ENCODE data around the gene UNC45B. TPM values are rescaled to one million over a fixed set of nuclear protein-coding genes. Genes with fewer than 3 reads are reported as not detected.

Gene UNC45B
- total and polyA plus RNA-seq, 2 of the 13 experiments (the other 11 are each of a cell fraction or from before 2014, with no cell fraction given): 0.01 TPM; not detected in 1

DNA sequence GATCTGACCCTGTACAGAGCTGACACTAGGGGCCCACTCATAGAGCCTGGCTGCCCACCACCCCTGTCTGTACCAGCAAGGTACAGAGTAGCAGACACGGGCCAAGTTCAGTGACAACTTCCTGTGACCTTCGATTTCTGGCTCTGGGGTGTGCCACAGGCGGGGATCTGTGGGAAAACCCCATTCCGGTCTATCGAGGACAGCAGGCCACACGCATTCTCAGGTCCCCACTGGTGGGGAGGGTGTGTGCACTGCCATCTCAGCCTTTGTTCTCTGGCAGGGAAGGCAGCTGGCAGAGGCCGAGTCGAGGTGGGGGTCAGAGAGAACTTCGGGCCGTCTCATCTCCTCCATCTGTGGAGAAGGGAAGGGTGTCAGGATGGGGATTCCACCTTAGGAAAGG lies 15.5 kb upstream of the UNC45B start:
- 95% methylated on average over 7 of the region's 10 CpGs for WGBS (ENCODE audit: low lambda C conversion rate)
- no peak overlapping the region for H3K27ac ChIP-seq (ENCODE audit: extremely low read length, insufficient read depth, low read length)
- ChIA-PET POLR2A (no interaction called here), CTCF (ENCODE audit: low intra/inter-chr PET ratio, low total read pairs) (no interaction called here)
- H2AFZ ChIP-seq (ENCODE audit: low read length): no peak overlapping the region
- no peak for FAIRE-seq
- no peaks in the 10 kb centered on the region for H4K20me1 ChIP-seq (ENCODE audit: insufficient read depth, low read length)
- in situ Hi-C loops (cut with HindIII; ENCODE audit: extremely low pct_ligation_motif_present, low pct_unique_long_range_greater_than_20kb): no loop called here
- no peak for ATAC-seq
- no peak overlapping the region for H3K4me2 ChIP-seq (ENCODE audit: low read depth, low read length)
- intact Hi-C loops (cut with micrococcal nuclease; ENCODE audit: unreplicated experiment): no loop called here
- H3K9me3 ChIP-seq (ENCODE audit: low read length): no peaks in the 10 kb centered on the region
- H3K4me3 ChIP-seq (replicated peaks in 1 of 3; ENCODE audit: insufficient read depth in 1 of 3, low read depth in 2 of 3, low read length in 3 of 3): no peak overlapping the region
- TF ChIP-seq ZNF335 (CRISPR knock-in tag; IDR thresholded peaks at IDR 0.05) (no peak), ZNF709 (CRISPR knock-in tag; IDR thresholded peaks at IDR 0.05) (no peak), RFX5 (IDR thresholded peaks at IDR 0.05; ENCODE audit: low read depth, low read length) (no peak), NFIB (CRISPR knock-in tag; IDR thresholded peaks at IDR 0.05; ENCODE audit: borderline replicate concordance) (no peak), ATM (IDR thresholded peaks at IDR 0.05; ENCODE audit: borderline replicate concordance) (no peak), POLR2A (IDR thresholded peaks at IDR 0.05; ENCODE audit: insufficient read depth in 1 of 2, low read depth in 2 of 2, low read length in 2 of 2) (no peak), KDM2A (CRISPR knock-in tag; IDR thresholded peaks at IDR 0.05; ENCODE audit: borderline replicate concordance, low read depth) (no peak)
- H3K4me1 ChIP-seq (ENCODE audit: insufficient read depth, low read length): no peaks in the 10 kb centered on the region
- H3K36me3 ChIP-seq (replicated peaks in 1 of 2; ENCODE audit: control insufficient read depth in 1 of 2, insufficient read depth in 2 of 2, low read length in 2 of 2): peaks cover 21 to 56% of the 10 kb centered on the region in 2 experiments
- no peak overlapping the region for H3K9ac ChIP-seq (ENCODE audit: insufficient read depth, low read depth, low read length)
- no TSS peak for BruUV-seq (replicated peaks)
- H3K79me2 ChIP-seq (ENCODE audit: insufficient read depth, low read length): no peaks in the 10 kb centered on the region
- no peaks in the 10 kb centered on the region for H3K27me3 ChIP-seq (ENCODE audit: control insufficient read depth in 1 of 2, insufficient read depth in 2 of 2, low read length in 2 of 2)
- DNase-seq (ENCODE audit: low spot score): no peak

DNA sequence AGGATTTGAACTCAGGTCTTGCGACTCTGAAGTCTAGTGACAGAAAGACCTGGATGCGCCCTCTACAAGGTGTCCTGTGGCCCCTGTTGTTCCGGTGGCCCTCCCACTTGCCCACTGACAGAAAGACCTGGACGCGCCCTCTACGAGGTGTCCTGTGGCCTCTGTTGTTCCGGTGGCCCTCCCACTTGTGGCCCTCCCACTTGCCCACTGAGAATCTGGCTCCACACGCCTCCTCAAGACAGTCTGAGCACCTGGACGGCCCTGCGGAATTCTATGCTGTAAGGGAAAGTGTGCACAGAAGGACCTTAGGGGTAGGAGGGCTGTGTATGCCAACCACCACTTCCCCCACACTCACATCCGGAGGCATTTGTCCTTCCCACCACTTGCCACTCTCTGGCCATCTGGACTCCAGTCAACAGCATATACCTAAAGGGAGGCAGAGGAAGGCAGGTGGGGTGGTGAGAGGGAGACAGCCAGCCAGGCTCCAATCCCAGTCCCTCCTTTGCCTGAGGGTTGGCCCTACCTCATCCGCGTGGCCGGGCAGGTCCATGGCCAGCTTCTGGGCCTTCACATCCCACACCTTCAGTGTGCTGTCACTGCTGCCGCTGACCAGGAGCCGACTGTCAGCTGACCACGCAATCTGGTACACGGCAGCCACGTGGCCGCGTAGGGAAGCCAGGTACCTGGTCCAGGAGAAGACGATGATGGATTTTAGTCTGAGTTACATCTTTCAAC lies 14.6 kb upstream of the UNC45B start:
- in situ Hi-C loops (cut with HindIII; ENCODE audit: extremely low pct_ligation_motif_present, low pct_unique_long_range_greater_than_20kb) (no loop called here), intact Hi-C loops (cut with micrococcal nuclease; ENCODE audit: unreplicated experiment) (no loop called here)
- H3K27me3 ChIP-seq (ENCODE audit: control insufficient read depth in 1 of 2, insufficient read depth in 2 of 2, low read length in 2 of 2): no peaks in the 10 kb centered on the region
- BruUV-seq (replicated peaks): no TSS peak
- ChIA-PET CTCF (ENCODE audit: low intra/inter-chr PET ratio, low total read pairs) (no interaction called here), POLR2A (no interaction called here)
- WGBS (ENCODE audit: low lambda C conversion rate): 99% methylated on average over 19 of the region's 22 CpGs
- H3K9me3 ChIP-seq (ENCODE audit: low read length): no peaks in the 10 kb centered on the region
- H3K36me3 ChIP-seq (replicated peaks in 1 of 2; ENCODE audit: control insufficient read depth in 1 of 2, insufficient read depth in 2 of 2, low read length in 2 of 2): peaks cover 24 to 64% of the 10 kb centered on the region in 2 experiments
- no peak overlapping the region for H3K27ac ChIP-seq (ENCODE audit: extremely low read length, insufficient read depth, low read length)
- H3K4me3 ChIP-seq (replicated peaks in 1 of 3; ENCODE audit: insufficient read depth in 1 of 3, low read depth in 2 of 3, low read length in 3 of 3): no peak overlapping the region
- ATAC-seq (no peak), DNase-seq (ENCODE audit: low spot score) (no peak), FAIRE-seq (no peak)
- no peaks in the 10 kb centered on the region for H4K20me1 ChIP-seq (ENCODE audit: insufficient read depth, low read length)
- no peaks in the 10 kb centered on the region for H3K79me2 ChIP-seq (ENCODE audit: insufficient read depth, low read length)
- TF ChIP-seq, protein P1, sequence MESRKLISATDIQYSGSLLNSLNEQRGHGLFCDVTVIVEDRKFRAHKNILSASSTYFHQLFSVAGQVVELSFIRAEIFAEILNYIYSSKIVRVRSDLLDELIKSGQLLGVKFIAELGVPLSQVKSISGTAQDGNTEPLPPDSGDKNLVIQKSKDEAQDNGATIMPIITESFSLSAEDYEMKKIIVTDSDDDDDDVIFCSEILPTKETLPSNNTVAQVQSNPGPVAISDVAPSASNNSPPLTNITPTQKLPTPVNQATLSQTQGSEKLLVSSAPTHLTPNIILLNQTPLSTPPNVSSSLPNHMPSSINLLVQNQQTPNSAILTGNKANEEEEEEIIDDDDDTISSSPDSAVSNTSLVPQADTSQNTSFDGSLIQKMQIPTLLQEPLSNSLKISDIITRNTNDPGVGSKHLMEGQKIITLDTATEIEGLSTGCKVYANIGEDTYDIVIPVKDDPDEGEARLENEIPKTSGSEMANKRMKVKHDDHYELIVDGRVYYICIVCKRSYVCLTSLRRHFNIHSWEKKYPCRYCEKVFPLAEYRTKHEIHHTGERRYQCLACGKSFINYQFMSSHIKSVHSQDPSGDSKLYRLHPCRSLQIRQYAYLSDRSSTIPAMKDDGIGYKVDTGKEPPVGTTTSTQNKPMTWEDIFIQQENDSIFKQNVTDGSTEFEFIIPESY (CRISPR knock-in tag; IDR thresholded peaks at IDR 0.05): no peak
- TF ChIP-seq RBFOX2 (IDR thresholded peaks at IDR 0.05; ENCODE audit: low read depth, low read length): 0 out of 2 replicates have a peak, but pooled peaks have one; percentile 28
- no peaks in the 10 kb centered on the region for H3K4me1 ChIP-seq (ENCODE audit: insufficient read depth, low read length)
- no peak overlapping the region for H3K4me2 ChIP-seq (ENCODE audit: low read depth, low read length)
- no peak overlapping the region for H2AFZ ChIP-seq (ENCODE audit: low read length)
- no peak overlapping the region for H3K9ac ChIP-seq (ENCODE audit: insufficient read depth, low read depth, low read length)
